K562 treated with DMSO at 1 percent for 24 hours (cell line): ENCODE results near the gene WDR82. TPM values are rescaled to one million over a fixed set of nuclear protein-coding genes. Genes with fewer than 3 reads are reported as not detected.

ENCODE experiments used
- total RNA-seq: library from RNA; unstranded; fragments of 300-600 nt; gene quantifications from 2 replicates; pipeline ENCODE4 v1.2.3, GENCODE V29; 2022; ENCODE audit warnings: low read depth; ENCODE audit not compliant: insufficient read depth

Gene WDR82, protein sequence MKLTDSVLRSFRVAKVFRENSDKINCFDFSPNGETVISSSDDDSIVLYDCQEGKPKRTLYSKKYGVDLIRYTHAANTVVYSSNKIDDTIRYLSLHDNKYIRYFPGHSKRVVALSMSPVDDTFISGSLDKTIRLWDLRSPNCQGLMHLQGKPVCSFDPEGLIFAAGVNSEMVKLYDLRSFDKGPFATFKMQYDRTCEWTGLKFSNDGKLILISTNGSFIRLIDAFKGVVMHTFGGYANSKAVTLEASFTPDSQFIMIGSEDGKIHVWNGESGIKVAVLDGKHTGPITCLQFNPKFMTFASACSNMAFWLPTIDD
- total RNA-seq = 27.6 and 31.4 TPM in 2 replicates

DNA sequence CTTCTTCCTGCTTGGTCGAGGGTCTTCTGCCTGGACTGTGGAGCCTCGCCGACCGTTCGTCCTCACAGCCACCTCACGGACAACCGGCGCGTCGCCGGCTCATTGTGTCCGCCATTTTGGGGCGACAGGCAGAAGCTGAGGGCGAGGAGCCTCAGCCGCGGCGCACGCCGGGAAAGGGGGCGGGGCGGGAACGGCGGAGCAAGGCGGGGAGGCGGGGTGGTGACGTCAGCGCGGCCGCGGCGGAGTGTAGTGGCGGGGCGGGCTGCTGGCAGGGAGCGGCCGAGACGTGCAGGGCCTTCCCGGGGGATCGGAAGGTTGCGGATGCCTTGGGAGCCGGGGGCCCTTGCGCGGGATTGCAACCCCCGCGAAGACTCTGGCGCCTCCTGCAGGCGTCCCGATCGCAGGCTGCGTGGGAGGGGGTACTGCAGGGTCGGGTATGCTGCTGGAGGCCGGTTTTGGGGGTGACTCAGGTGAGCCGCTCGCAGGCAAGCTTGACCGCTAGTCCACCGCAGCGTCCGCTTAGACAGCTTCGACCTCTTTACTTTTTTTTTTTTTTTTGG lies at the start of gene WDR82:
Gene WDR82 (minus strand): TSS at position 140 of the 560 bp plus-strand sequence. CDS start 288 bp downstream, outside the sequence.

DNA sequence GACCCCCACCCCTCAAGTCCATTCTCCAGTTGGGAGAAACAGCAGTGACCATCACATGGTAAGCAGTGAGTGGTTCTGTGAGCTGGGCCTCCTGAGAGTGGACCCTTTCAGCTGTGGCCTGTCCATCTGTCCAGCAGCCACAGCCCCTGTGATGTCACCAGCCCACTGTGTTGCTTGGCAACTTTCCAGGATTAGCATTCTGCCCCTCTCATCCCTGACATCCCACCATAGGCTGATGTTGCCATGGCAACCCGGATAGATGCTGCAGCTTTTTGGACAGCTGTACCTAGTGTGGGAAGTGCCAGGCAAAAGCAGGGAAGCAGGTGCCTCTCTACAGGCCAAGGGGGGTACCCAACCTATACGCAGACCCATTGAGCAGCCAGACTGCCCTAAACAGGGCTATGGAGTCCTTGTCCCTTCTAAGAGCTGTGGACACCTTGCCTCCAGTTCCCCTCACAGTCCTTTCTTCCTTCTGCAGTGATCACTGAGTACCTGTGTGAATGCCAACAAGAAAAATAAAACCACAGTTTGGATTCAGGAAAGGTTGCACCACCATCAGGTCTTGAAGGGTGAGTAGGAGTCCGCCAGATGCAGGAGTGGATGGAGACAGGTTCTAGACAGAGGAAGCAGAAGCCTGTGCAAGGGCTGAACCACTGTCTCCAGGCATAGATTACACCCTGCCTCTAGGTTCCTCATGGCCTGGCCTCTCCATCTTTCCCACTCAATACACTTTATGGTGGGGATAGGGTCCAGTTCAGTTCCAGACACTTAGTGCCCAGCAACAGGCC lies 37.7 kb upstream of the WDR82 start, which contains the start of gene DNAH1:
Gene DNAH1 (plus strand): TSS at position 343 of the 788 bp plus-strand sequence. CDS start 6,124 bp downstream, outside the sequence.

DNA sequence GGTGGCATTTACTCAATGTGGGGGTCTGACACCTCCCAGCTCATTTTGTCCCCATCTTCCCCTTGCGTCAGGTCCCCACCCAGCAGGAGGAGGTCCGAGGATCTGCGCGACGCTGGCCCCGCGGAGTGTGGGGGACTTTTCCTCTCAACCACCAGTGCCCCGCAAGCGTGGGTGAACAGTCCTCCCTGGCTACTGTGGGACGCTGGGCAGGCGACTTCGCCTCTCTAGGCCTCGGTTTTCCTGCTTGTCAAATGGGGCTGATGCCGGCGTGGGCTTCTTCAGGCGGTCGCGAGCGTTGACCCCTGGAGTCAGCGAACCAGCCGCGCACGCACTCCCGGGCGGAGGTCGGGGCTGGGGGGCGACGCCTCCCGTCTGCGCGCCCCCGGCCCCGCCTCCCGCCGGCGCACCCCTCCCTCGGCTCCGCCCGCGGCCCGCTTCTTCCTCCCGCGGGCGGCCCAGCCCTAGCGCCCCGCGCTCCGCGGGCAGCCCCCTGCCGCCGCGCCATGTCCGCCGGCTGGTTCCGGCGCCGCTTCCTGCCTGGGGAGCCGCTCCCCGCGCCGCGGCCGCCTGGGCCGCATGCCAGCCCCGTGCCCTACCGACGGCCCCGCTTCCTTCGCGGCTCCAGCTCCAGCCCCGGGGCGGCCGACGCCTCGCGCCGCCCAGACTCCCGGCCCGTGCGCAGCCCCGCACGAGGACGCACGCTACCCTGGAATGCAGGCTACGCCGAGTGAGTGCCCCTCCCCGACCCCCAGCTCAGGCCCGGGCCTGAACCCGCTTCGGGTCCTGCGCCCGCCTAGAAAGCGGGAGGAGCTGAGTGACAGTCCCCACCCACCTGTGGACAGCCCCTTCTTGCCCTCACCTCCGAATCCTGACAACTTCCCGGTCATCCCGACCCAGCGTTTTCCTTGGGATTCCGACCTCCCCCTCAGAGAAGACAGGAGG lies 32.9 kb downstream of the WDR82 start, which contains the start of gene PPM1M:
Gene PPM1M (plus strand): TSS at position 438 of the 942 bp plus-strand sequence. CDS start 66 bp downstream, at position 504.

DNA sequence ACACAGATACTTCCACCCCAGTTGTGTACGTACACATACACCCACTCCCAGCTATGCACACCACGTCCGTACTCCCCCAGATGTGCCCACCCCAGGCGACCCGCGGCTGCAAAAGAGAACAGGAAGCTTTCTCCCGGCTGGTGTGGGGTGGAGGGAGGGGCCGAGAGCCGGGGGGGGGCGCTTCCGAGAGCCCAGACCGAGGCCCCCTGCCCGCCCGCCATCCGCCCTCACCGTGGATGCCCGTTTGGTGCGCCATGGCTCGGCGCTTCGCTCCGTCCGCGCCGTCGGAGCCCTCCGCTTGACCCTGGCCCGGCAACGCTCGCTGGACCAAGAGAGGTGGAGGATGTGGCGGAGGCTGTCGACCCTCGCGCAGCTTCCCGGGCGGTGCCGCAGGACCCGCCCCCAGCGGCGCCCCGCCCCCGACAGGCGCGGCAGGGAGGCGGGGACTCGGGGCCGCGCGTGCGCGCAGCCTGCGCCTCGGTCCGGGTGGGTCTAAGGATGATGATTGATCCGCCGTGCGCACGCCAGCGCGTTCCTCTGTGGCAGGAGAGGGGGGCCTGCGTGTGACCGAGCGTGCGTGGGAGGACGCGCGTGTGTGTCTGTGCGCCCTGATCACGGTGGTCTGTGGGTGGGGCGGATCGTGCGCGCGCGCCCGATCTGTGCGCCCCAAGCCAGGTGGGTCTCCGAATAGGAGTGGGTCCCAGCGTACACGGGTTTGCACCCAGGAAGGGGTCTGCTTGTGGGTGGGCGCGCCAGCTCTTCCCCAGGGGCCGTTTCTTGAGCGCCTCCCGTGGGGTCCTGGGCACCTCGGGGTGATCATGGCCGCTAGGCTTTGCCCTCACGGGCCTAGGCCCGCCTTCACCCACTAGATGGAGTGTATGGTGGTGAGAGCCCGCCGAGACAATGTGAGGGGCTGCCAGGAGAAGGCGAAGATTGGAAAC lies 39.4 kb downstream of the WDR82 start, which contains the start of gene TWF2:
Gene TWF2 (minus strand): TSS at position 398 of the 941 bp plus-strand sequence. CDS start 142 bp downstream, at position 256.

DNA sequence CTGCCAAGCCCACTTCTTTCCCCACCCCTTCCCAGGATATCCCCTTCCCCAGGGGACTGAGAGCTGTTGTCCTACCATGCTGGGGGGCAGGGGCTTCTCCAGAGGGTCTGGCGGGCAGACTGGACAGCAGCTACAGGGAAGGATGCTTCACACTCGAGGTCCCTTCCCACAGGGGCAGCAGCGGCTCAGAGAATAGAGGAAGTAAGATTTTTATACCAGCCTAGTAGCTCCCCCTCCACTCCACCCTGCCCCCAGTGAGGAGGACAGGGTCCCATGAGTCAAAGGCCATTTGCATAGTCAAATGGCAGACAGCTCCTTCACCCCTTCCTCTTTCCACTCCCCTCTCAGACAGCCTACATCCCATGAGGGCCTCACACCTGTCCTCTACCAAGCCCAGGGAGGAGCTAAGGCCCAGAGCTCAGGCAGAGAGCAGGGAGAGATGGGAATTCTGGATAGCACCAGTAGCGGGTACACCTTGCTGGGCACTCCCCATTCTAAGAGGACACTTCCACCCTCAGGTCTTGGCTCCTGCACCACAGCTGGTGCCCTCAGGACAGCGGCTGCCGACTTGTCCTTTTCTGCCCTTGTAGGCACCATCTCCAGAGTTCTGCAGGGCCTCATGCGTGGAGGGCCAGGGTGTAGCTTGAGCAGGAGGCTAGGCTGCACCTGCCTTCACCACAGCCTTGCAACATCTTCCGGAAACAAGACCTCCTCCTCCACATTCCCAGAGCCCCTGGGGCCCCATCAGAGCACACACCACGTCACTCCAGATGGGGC lies 52.8 kb downstream of the WDR82 start, which contains the start of gene TLR9:
Gene TLR9 (minus strand): TSS at position 194 of the 777 bp plus-strand sequence. CDS start 116 bp downstream, at position 78.

Other genes starting within 250 kb of the WDR82 start
- gene DUSP7, start 222.1 kb downstream of the WDR82 start, total RNA-seq = 8.3 and 9.0 TPM in 2 replicates
- 29.6 and 34.3 TPM in 2 replicates for gene POC1A, start 124.2 kb downstream of the WDR82 start, total RNA-seq
- 51.2 and 56.3 TPM in 2 replicates for gene ALAS1, start 80.5 kb downstream of the WDR82 start, total RNA-seq
- 0.14 TPM in 1 of 2 replicates, not detected in the other for gene TLR9, start 53.0 kb downstream of the WDR82 start, total RNA-seq
- 179 and 188 TPM in 2 replicates for gene TWF2, start 39.5 kb downstream of the WDR82 start, total RNA-seq
- 17.5 and 19.8 TPM in 2 replicates for gene PPM1M, start 32.9 kb downstream of the WDR82 start, total RNA-seq
- gene GLYCTK, start 9.2 kb upstream of the WDR82 start, total RNA-seq = 3.7 and 4.9 TPM in 2 replicates
- 0.88 and 1.4 TPM in 2 replicates for gene DNAH1, start 37.7 kb upstream of the WDR82 start, total RNA-seq
- 65.8 and 72.0 TPM in 2 replicates for gene BAP1, start 131.4 kb upstream of the WDR82 start, total RNA-seq
- 19.6 and 22.2 TPM in 2 replicates for gene PHF7, start 132.0 kb upstream of the WDR82 start, total RNA-seq
- gene SEMA3G, start 166.5 kb upstream of the WDR82 start, total RNA-seq = 0.13 TPM in 1 of 2 replicates, not detected in the other
- gene TNNC1, start 175.4 kb upstream of the WDR82 start, total RNA-seq = not detected in 2 replicates
- 44.8 and 46.3 TPM in 2 replicates for gene NISCH, start 177.0 kb upstream of the WDR82 start, total RNA-seq
- gene STAB1, start 216.7 kb upstream of the WDR82 start, total RNA-seq = 0.24 and 0.46 TPM in 2 replicates